SK-N-SH (cell line): ENCODE results near the gene PSMC2. TPM values are rescaled to one million over a fixed set of nuclear protein-coding genes. Genes with fewer than 3 reads are reported as not detected.

Experiments used
- CTCF ChIA-PET: fragments of 300-600, 350-600 bp; formaldehyde crosslinking; extraction: SDS; loops from one replicate; lab custom pipeline; 2021; lab: Yijun Ruan, JAX
- POLR2A ChIA-PET: fragments of 350-600 bp; sonication (Branson Sonifier 250); formaldehyde crosslinking; extraction: SDS; loops from one replicate; lab custom pipeline; 2020; ENCODE audit warnings: antibody characterized with exemption, inconsistent platforms; lab: Yijun Ruan, JAX
- DNase-seq: peaks from one replicate; pipeline ENCODE4 v3.0.0; 2012
- H2AFZ ChIP-seq: fragments of 200-600 bp; sonication (generic); 2 replicates; pipeline ENCODE4 v1.8.1; 2016; ENCODE audit warnings: antibody characterized with exemption, mild to moderate bottlenecking, low read depth
- H3F3A ChIP-seq: fragments of 200-600 bp; sonication (generic); replicated peaks from 2 replicates; pipeline ENCODE3; 2016; ENCODE audit warnings: antibody characterized with exemption, mild to moderate bottlenecking; ENCODE audit not compliant: insufficient read depth
- H3K27ac ChIP-seq, 2 experiments: fragments of 200-500 bp in 1 of 2; fragments of 200-600 bp in 1 of 2; sonication (Bioruptor generic) in 1 of 2; sonication (generic), shearing (Covaris generic) in 1 of 2; 2 replicates each; pipeline versions ENCODE4 v1.5.1 to v1.6.1; 2014 to 2016; ENCODE audit warnings: low read depth in 2 of 2, inconsistent platforms in 1 of 2, low read length in 1 of 2, mild to moderate bottlenecking in 1 of 2, mixed read lengths in 1 of 2
- H3K27me3 ChIP-seq: fragments of 200-600 bp; sonication (generic), shearing (Covaris generic); 2 replicates; pipeline ENCODE4 v1.6.1; 2016; ENCODE audit warnings: mixed run types; ENCODE audit not compliant: insufficient read depth
- H3K36me3 ChIP-seq, 2 experiments: fragments of 200-500 bp in 1 of 2; fragments of 200-600 bp in 1 of 2; sonication (Bioruptor generic) in 1 of 2; sonication (generic) in 1 of 2; replicated peaks in 1 of 2; 2 replicates each; pipeline versions ENCODE3 to v1.5.1; 2014 to 2016; ENCODE audit warnings: low read length in 1 of 2, mild to moderate bottlenecking in 1 of 2; ENCODE audit not compliant: insufficient read depth in 2 of 2, control insufficient read depth in 1 of 2
- H3K4me1 ChIP-seq, 2 experiments: fragments of 200-500 bp in 1 of 2; fragments of 200-600 bp in 1 of 2; sonication (Bioruptor generic) in 1 of 2; sonication (generic), shearing (Covaris generic) in 1 of 2; 2 replicates each; pipeline versions ENCODE4 v1.5.1 to v1.6.1; 2014 to 2016; ENCODE audit warnings: low read depth in 1 of 2, low read length in 1 of 2, mixed run types in 1 of 2; ENCODE audit not compliant: insufficient read depth in 2 of 2, control insufficient read depth in 1 of 2
- H3K4me2 ChIP-seq: fragments of 200-600 bp; sonication (generic), shearing (Covaris generic); 2 replicates; pipeline ENCODE4 v1.6.1; 2017; ENCODE audit warnings: mixed run types
- H3K4me3 ChIP-seq, 2 experiments: fragments of 200-500 bp in 1 of 2; fragments of 200-600 bp in 1 of 2; sonication (Bioruptor generic) in 1 of 2; sonication (generic), shearing (Covaris generic) in 1 of 2; 2 replicates each; pipeline versions ENCODE4 v1.5.1 to v1.8.1; 2014 to 2016; ENCODE audit warnings: low read depth in 2 of 2, inconsistent platforms in 1 of 2, low read length in 1 of 2, mild to moderate bottlenecking in 1 of 2, mixed read lengths in 1 of 2, moderate library complexity in 1 of 2
- H3K79me2 ChIP-seq: fragments of 200-600 bp; sonication (generic); 2 replicates; pipeline ENCODE4 v1.8.1; 2017; ENCODE audit warnings: mild to moderate bottlenecking; ENCODE audit not compliant: insufficient read depth
- H3K9ac ChIP-seq: fragments of 200-600 bp; sonication (generic); 2 replicates; pipeline ENCODE4 v1.6.1; 2017; ENCODE audit warnings: mixed run types
- H3K9me2 ChIP-seq: fragments of 200-600 bp; sonication (generic); 2 replicates; pipeline ENCODE4 v1.6.1; 2017; ENCODE audit warnings: mixed run types
- H3K9me3 ChIP-seq: fragments of 200-600 bp; sonication (generic); 2 replicates; pipeline ENCODE4 v1.6.1; 2017; ENCODE audit warnings: mixed run types, mild to moderate bottlenecking, moderate library complexity
- H4K20me1 ChIP-seq: fragments of 200-600 bp; sonication (generic); 2 replicates; pipeline ENCODE4 v1.6.1; 2017; ENCODE audit warnings: mild to moderate bottlenecking, mixed run types; ENCODE audit not compliant: insufficient read depth
- FOSL2 ChIP-seq: IDR thresholded peaks from 2 replicates; pipeline ENCODE4 v1.4.0; 2012; ENCODE audit warnings: low read depth, mild to moderate bottlenecking, moderate library complexity, borderline replicate concordance
- GABPA ChIP-seq: IDR thresholded peaks from 2 replicates; pipeline ENCODE4 v1.4.0; 2012; ENCODE audit warnings: low read depth, mild to moderate bottlenecking
- IRF3 ChIP-seq: fragments of 150-350 bp; IDR thresholded peaks from 2 replicates; pipeline ENCODE4 v1.6.1; 2016; ENCODE audit warnings: mild to moderate bottlenecking, low read depth, low read length
- JUND ChIP-seq: IDR thresholded peaks from 2 replicates; pipeline ENCODE4 v1.4.0; 2012
- MAX ChIP-seq: IDR thresholded peaks from 2 replicates; pipeline ENCODE4 v1.4.0; 2012; ENCODE audit warnings: low read depth
- MXI1 ChIP-seq: IDR thresholded peaks from 2 replicates; pipeline ENCODE4 v1.6.1; 2012; ENCODE audit warnings: mild to moderate bottlenecking, low read depth, low read length, improper control_type of control experiment
- NFIC ChIP-seq: IDR thresholded peaks from 2 replicates; pipeline ENCODE4 v1.4.0; 2012; ENCODE audit warnings: borderline replicate concordance
- PBX3 ChIP-seq: IDR thresholded peaks from 2 replicates; pipeline ENCODE4; 2012
- POLR2AphosphoS5 ChIP-seq: IDR thresholded peaks from 2 replicates; pipeline ENCODE4 v1.6.1; 2012; ENCODE audit warnings: low read depth, low read length
- REST ChIP-seq: IDR thresholded peaks from 2 replicates; pipeline ENCODE4 v1.6.1; 2012; ENCODE audit warnings: mild to moderate bottlenecking, low read depth, low read length, moderate library complexity
- RXRA ChIP-seq: IDR thresholded peaks from 2 replicates; pipeline ENCODE4 v1.4.0; 2012; ENCODE audit warnings: low read depth, mild to moderate bottlenecking, borderline replicate concordance
- TAF1 ChIP-seq: IDR thresholded peaks from 2 replicates; pipeline ENCODE4 v1.6.1; 2012; ENCODE audit warnings: low read depth, mild to moderate bottlenecking, low read length, moderate library complexity, borderline replicate concordance
- WGBS: methylation state at CpG from one replicate; pipeline ENCODE4 v1.1.6; 2017; ENCODE audit warnings: low lambda C conversion rate; 5-methylcytosine and 5-hydroxymethylcytosine counted together
- polyA plus RNA-seq, 3 experiments: library from polyadenylated mRNA; depleted of rRNA; stranded (reverse); fragments of >200 nt; gene quantifications; 2 replicates each; pipeline ENCODE4 v1.2.3, GENCODE V29; 2012

PSMC2 gene
- polyA plus RNA-seq, 1 of the 3 experiments (the other 2 are of a cell fraction): 231 TPM

- Histone ChIP-seq H3K4me1 (no peaks in the 10 kb centered on the region), H3K27me3 (0 out of 2 replicates have a peak, but pooled peaks cover 4% of the 10 kb centered on the region), H3K4me2 (no peak overlapping the region), H3K79me2 (no peaks in the 10 kb centered on the region), H3K4me3 (no peak overlapping the region), H4K20me1 (no peaks in the 10 kb centered on the region), H3F3A (no peaks in the 10 kb centered on the region), H3K36me3 (no peaks in the 10 kb centered on the region), H3K27ac (no peak overlapping the region), H3K9me2 (no peaks in the 10 kb centered on the region), H2AFZ (no peak overlapping the region), H3K9ac (no peak overlapping the region), H3K9me3 (no peaks in the 10 kb centered on the region)
- WGBS: 43% methylated on average over 4 of the region's 4 CpGs
- ChIA-PET POLR2A (no interaction called here), CTCF (no interaction called here)
- DNase-seq: no peak
- TF ChIP-seq REST (no peak), GABPA (no peak), NFIC (no peak), MAX (no peak), JUND (no peak), RXRA (no peak), IRF3 (no peak), TAF1 (no peak), POLR2AphosphoS5 (no peak)
These were observed 47.1 kb downstream of the PSMC2 start for GRCh38 chr7:103394566-103394965.

GRCh38 chr7:103395071-103395470 lies 47.6 kb downstream of the PSMC2 start:
- no peaks in the 10 kb centered on the region for H3F3A ChIP-seq
- POLR2A ChIA-PET: no interaction called here
- CTCF ChIA-PET: no interaction called here

More at GRCh38 chr7:103395071-103395470, 47.6 kb downstream of the PSMC2 start:
- Histone ChIP-seq H3K9me2 (no peaks in the 10 kb centered on the region), H2AFZ (no peak overlapping the region), H3K27me3 (0 out of 2 replicates have a peak, but pooled peaks cover 4% of the 10 kb centered on the region), H3K27ac (no peak overlapping the region), H3K79me2 (no peaks in the 10 kb centered on the region), H3K4me3 (no peak overlapping the region), H3K9me3 (no peaks in the 10 kb centered on the region), H3K36me3 (no peaks in the 10 kb centered on the region), H3K9ac (no peak overlapping the region), H4K20me1 (no peaks in the 10 kb centered on the region), H3K4me1 (no peaks in the 10 kb centered on the region), H3K4me2 (no peak overlapping the region)
- 42% methylated on average over 1 of the region's 1 CpG for WGBS
- DNase-seq: no peak
- TF ChIP-seq FOSL2: no peak
- TF ChIP-seq PBX3: no peak
- TF ChIP-seq MAX: no peak
- TF ChIP-seq IRF3: no peak
- TF ChIP-seq MXI1: no peak
